Endothelial cell of umbilical vein (primary cell): Measurements from ENCODE around the gene AKAP6.

ENCODE experiments used
- CTCF ChIP-seq, 2 donors: IDR thresholded peaks; 1 replicate in 1 of 2; 2 replicates in 1 of 2; pipeline ENCODE4 v1.5.1; 2011; ENCODE audit warnings: low read length in 2 of 2, mild to moderate bottlenecking in 2 of 2, moderate library complexity in 2 of 2, control low read depth in 1 of 2, inconsistent platforms in 1 of 2, low read depth in 1 of 2; ENCODE audit not compliant: insufficient read depth in 1 of 2; ENCODE audit errors: extremely low read depth in 1 of 2
- POLR2A ChIP-seq: IDR thresholded peaks from 2 replicates; pipeline ENCODE4 v1.6.1; 2012; ENCODE audit warnings: low read depth, mild to moderate bottlenecking, control low read depth, low read length

GRCh38 chr14:32757568-32757967 is 428.5 kb downstream of the AKAP6 start:
- no peak for TF ChIP-seq CTCF (IDR thresholded peaks at IDR 0.05; ENCODE audit: extremely low read depth in 1 of 2, insufficient read depth in 1 of 2, low read depth in 1 of 2, low read length in 2 of 2)
- no peak for TF ChIP-seq POLR2A
